ENCODE measurements around the gene ANKHD1. TPM values are rescaled to one million over a fixed set of nuclear protein-coding genes. Genes with fewer than 3 reads are reported as not detected.

ANKHD1 gene
- total and polyA plus RNA-seq, 9 of the 15 experiments (the other 6 are each of a cell fraction or from before 2014, with no cell fraction given) = 38.9 to 138 (median 78.7) TPM

GRCh38 chr5:140401362-140402257, at the start of gene ANKHD1 (continued):
- peak; percentile 97 for TF ChIP-seq FOS (IDR thresholded peaks at IDR 0.05; ENCODE audit: extremely low read depth, insufficient read length)
- TF ChIP-seq POLR2AphosphoS5 (IDR thresholded peaks at IDR 0.05; ENCODE audit: control insufficient read depth, insufficient read depth, low read depth, low read length) = peak; percentile 65
- TF ChIP-seq ZNF239 (CRISPR knock-in tag; IDR thresholded peaks at IDR 0.05) = no peak
- no peak for TF ChIP-seq DNMT1 (IDR thresholded peaks at IDR 0.05)
- no peak for TF ChIP-seq MAFG (tag; conservative IDR thresholded peaks at IDR 0.05)
- TF ChIP-seq RHOXF2B (CRISPR knock-in tag; conservative IDR thresholded peaks at IDR 0.05) = no peak
- peak; percentile 91 for TF ChIP-seq TAF9B (IDR thresholded peaks at IDR 0.05; ENCODE audit: partially characterized antibody)
- TF ChIP-seq TRIM28 (IDR thresholded peaks at IDR 0.05) = no peak
- TF ChIP-seq HDAC6 (IDR thresholded peaks at IDR 0.05; ENCODE audit: low read depth, low read length) = no peak
- TF ChIP-seq ZKSCAN3 (CRISPR knock-in tag; IDR thresholded peaks at IDR 0.05) = no peak
- peak; percentile 97 for TF ChIP-seq GABPB1 (CRISPR knock-in tag; IDR thresholded peaks at IDR 0.05)
- TF ChIP-seq ARID1B (IDR thresholded peaks at IDR 0.05) = no peak
- peak; percentile 59; the same call in 1 of the 2 replicates for TF ChIP-seq EGR1 (conservative IDR thresholded peaks at IDR 0.05)
- no peak for TF ChIP-seq PTBP1 (IDR thresholded peaks at IDR 0.05; ENCODE audit: low read depth, low read length)
- TF ChIP-seq FIP1L1 (IDR thresholded peaks at IDR 0.05; ENCODE audit: low read depth, low read length, poor library complexity, severe bottlenecking) = peak; percentile 49
- TF ChIP-seq HMBOX1 (IDR thresholded peaks at IDR 0.05) = no peak
- TF ChIP-seq ID3 (CRISPR knock-in tag; IDR thresholded peaks at IDR 0.05) = no peak
- peak; percentile 73 for TF ChIP-seq ID3 (tag; IDR thresholded peaks at IDR 0.05)
- peak; percentile 81 for TF ChIP-seq LEF1 (IDR thresholded peaks at IDR 0.05)
- TF ChIP-seq ETV5 (CRISPR knock-in tag; IDR thresholded peaks at IDR 0.05; ENCODE audit: low read depth) = no peak
- TF ChIP-seq KAT7 (CRISPR knock-in tag; IDR thresholded peaks at IDR 0.05; ENCODE audit: borderline replicate concordance) = no peak
- TF ChIP-seq HNRNPLL (IDR thresholded peaks at IDR 0.05; ENCODE audit: low read depth, low read length, poor library complexity, severe bottlenecking) = peak; percentile 55
- TF ChIP-seq RNF2 (IDR thresholded peaks at IDR 0.05) = peak; percentile 9; the same call in 1 of the 2 replicates
- TF ChIP-seq MEIS2 (IDR thresholded peaks at IDR 0.05; ENCODE audit: partially characterized antibody) = peak; percentile 59
- no peak for TF ChIP-seq TSHZ1 (CRISPR knock-in tag; IDR thresholded peaks at IDR 0.05)
- TF ChIP-seq EZH2 (IDR thresholded peaks at IDR 0.05; ENCODE audit: borderline replicate concordance, low read depth, low read length) = no peak
- peak; percentile 42 for TF ChIP-seq CBFA2T2 (conservative IDR thresholded peaks at IDR 0.05)
